SK-N-SH treated with all-trans-retinoic acid at 6 μM for 48 hours (cell line): ENCODE measurements around the gene SLC17A9.

Experiments used
- ATAC-seq: fragments of 200-7000 bp; cut with Tn5 transposase; 3 replicates; pipeline ENCODE4 v1.9.1; 2020; ENCODE audit warnings: mild to moderate bottlenecking, moderate library complexity
- ARNTL ChIP-seq: fragments of 450-650 bp; formaldehyde crosslinking; IDR thresholded peaks from 2 replicates; pipeline ENCODE4 v1.5.0; 2020; ENCODE audit warnings: low read depth, mild to moderate bottlenecking, moderate library complexity, borderline replicate concordance
- BACH2 ChIP-seq: fragments of 250-450 bp; sonication (Bioruptor Pico); IDR thresholded peaks from 2 replicates; pipeline ENCODE4 v1.9.0; 2021; ENCODE audit warnings: mild to moderate bottlenecking, borderline replicate concordance
- CSDC2 ChIP-seq: fragments of 250-450 bp; sonication (Bioruptor Pico); IDR thresholded peaks from 2 replicates; pipeline ENCODE4 v1.5.0; 2020; ENCODE audit warnings: mild to moderate bottlenecking, moderate library complexity
- CSRNP3 ChIP-seq: fragments of 250-450 bp; sonication (Bioruptor Pico); IDR thresholded peaks from 2 replicates; pipeline ENCODE4 v1.5.1; 2021; ENCODE audit warnings: mild to moderate bottlenecking, moderate library complexity
- GLIS3 ChIP-seq: fragments of 250-450 bp; sonication (Bioruptor Pico); IDR thresholded peaks from 2 replicates; pipeline ENCODE4 v1.5.0; 2020; ENCODE audit warnings: mild to moderate bottlenecking, moderate library complexity
- ISL1 ChIP-seq: fragments of 250-450 bp; sonication (Bioruptor Pico); IDR thresholded peaks from 2 replicates; pipeline ENCODE4 v2.1.2; 2022; ENCODE audit warnings: mild to moderate bottlenecking, moderate library complexity
- OSR1 ChIP-seq: fragments of 250-450 bp; sonication (Bioruptor Pico); IDR thresholded peaks from 2 replicates; pipeline ENCODE4 v1.8.0; 2022; ENCODE audit warnings: moderate library complexity, mild to moderate bottlenecking, inconsistent platforms
- POU6F1 ChIP-seq: fragments of 250-450 bp; sonication (Bioruptor Pico); IDR thresholded peaks from 2 replicates; pipeline ENCODE4 v1.8.0; 2021; ENCODE audit warnings: low read depth, mild to moderate bottlenecking, moderate library complexity, borderline replicate concordance
- PPARA ChIP-seq: fragments of 250-450 bp; sonication (Bioruptor Pico); IDR thresholded peaks from 2 replicates; pipeline ENCODE4 v1.5.0; 2020; ENCODE audit warnings: mild to moderate bottlenecking, borderline replicate concordance
- RARB ChIP-seq: fragments of 250-450 bp; sonication (Bioruptor Pico); IDR thresholded peaks from 2 replicates; pipeline ENCODE4 v1.8.0; 2021; ENCODE audit warnings: mild to moderate bottlenecking, moderate library complexity
- SNAI2 ChIP-seq: fragments of 250-450 bp; sonication (Bioruptor Pico); IDR thresholded peaks from 2 replicates; pipeline ENCODE4 v1.5.0; 2020; ENCODE audit warnings: mild to moderate bottlenecking, moderate library complexity
- TCF4 ChIP-seq: fragments of 250-450 bp; sonication (Bioruptor Pico); IDR thresholded peaks from 2 replicates; pipeline ENCODE4 v1.8.0; 2021; ENCODE audit warnings: mild to moderate bottlenecking, moderate library complexity, borderline replicate concordance
- TOX ChIP-seq: fragments of 250-450 bp; sonication (Bioruptor Pico); IDR thresholded peaks from 2 replicates; pipeline ENCODE4 v1.8.0; 2021; ENCODE audit warnings: mild to moderate bottlenecking, moderate library complexity, borderline replicate concordance
- TSHZ2 ChIP-seq: fragments of 250-450 bp; sonication (Bioruptor Pico); IDR thresholded peaks from 2 replicates; pipeline ENCODE4 v1.5.0; 2020; ENCODE audit warnings: mild to moderate bottlenecking, moderate library complexity
- ZC3H10 ChIP-seq: fragments of 250-450 bp; sonication (Bioruptor Pico); IDR thresholded peaks from 2 replicates; pipeline ENCODE4 v1.5.1; 2021; ENCODE audit warnings: mild to moderate bottlenecking, moderate library complexity
- ZFP3 ChIP-seq: fragments of 250-450 bp; sonication (Bioruptor Pico); IDR thresholded peaks from 2 replicates; pipeline ENCODE4 v1.5.0; 2020; ENCODE audit warnings: mild to moderate bottlenecking, moderate library complexity
- ZNF565 ChIP-seq: fragments of 450-650 bp; formaldehyde crosslinking; conservative IDR thresholded peaks from 2 replicates; pipeline ENCODE4 v1.5.0; 2020; ENCODE audit warnings: low read depth, mild to moderate bottlenecking, moderate library complexity
- ZNF70 ChIP-seq: fragments of 450-650 bp; formaldehyde crosslinking; IDR thresholded peaks from 2 replicates; pipeline ENCODE4 v1.5.0; 2020; ENCODE audit warnings: mild to moderate bottlenecking, moderate library complexity
- ZNF8 ChIP-seq: fragments of 450-650 bp; formaldehyde crosslinking; IDR thresholded peaks from 2 replicates; pipeline ENCODE4 v1.5.0; 2020; ENCODE audit warnings: mild to moderate bottlenecking, moderate library complexity

Gene SLC17A9

GRCh38 chr20:62926229-62927127 is 26.0 kb upstream of the SLC17A9 start, which contains the start of gene DIDO1:
Gene DIDO1, minus strand, starts transcription at chr20:62926505.
- TF ChIP-seq CSDC2 (CRISPR knock-in tag) (no peak), ZNF8 (CRISPR knock-in tag) (no peak), GLIS3 (CRISPR knock-in tag) (no peak), ZFP3 (CRISPR knock-in tag) (no peak), OSR1 (no peak)
- peak; percentile 91 for ATAC-seq

GRCh38 chr20:62927128-62927705 is 25.3 kb upstream of the SLC17A9 start:
- no peak for TF ChIP-seq ZC3H10 (CRISPR knock-in tag)
- no peak for TF ChIP-seq ARNTL (CRISPR knock-in tag)

GRCh38 chr20:62928246-62928939 is 24.1 kb upstream of the SLC17A9 start:
- no peak for TF ChIP-seq TOX (CRISPR knock-in tag)
- no peak for TF ChIP-seq PPARA (CRISPR knock-in tag)
- no peak for TF ChIP-seq POU6F1 (CRISPR knock-in tag)
- no peak for TF ChIP-seq ZNF70 (CRISPR knock-in tag)
- no peak for TF ChIP-seq ZFP3 (CRISPR knock-in tag)
- TF ChIP-seq ZNF565 (CRISPR knock-in tag), result no peak
- ATAC-seq, result no peak

More at GRCh38 chr20:62927128-62927705, 25.3 kb upstream of the SLC17A9 start:
- no peak for ATAC-seq

GRCh38 chr20:62929051-62929538 is 23.4 kb upstream of the SLC17A9 start:
- no peak for ATAC-seq
- TF ChIP-seq PPARA (CRISPR knock-in tag) (no peak), TCF4 (CRISPR knock-in tag) (no peak), ZNF565 (CRISPR knock-in tag) (no peak), SNAI2 (CRISPR knock-in tag) (no peak), GLIS3 (CRISPR knock-in tag) (no peak), ISL1 (CRISPR knock-in tag) (no peak), TSHZ2 (CRISPR knock-in tag) (no peak), RARB (CRISPR knock-in tag) (no peak), ZNF70 (CRISPR knock-in tag) (no peak), CSRNP3 (CRISPR knock-in tag) (no peak), ARNTL (CRISPR knock-in tag) (no peak), TOX (CRISPR knock-in tag) (no peak), ZFP3 (CRISPR knock-in tag) (no peak), BACH2 (CRISPR knock-in tag) (no peak), ZNF8 (CRISPR knock-in tag) (no peak)
- TF ChIP-seq, all 23 proteins: peak for 0
